Vagina (tissue), 2 donors: ENCODE data around the gene SHLD3.

Experiments
- POLR2A ChIP-seq, 2 donors: fragments of 450-650 bp; IDR thresholded peaks; one replicate each; pipeline ENCODE4 v1.6.1; 2017; ENCODE audit warnings: antibody characterized with exemption in 2 of 2, mild to moderate bottlenecking in 2 of 2, moderate library complexity in 2 of 2
- POLR2AphosphoS5 ChIP-seq, 2 donors: sonication (generic); formaldehyde crosslinking; IDR thresholded peaks; one replicate each; pipeline ENCODE4 v1.9.0; 2017; ENCODE audit warnings: antibody characterized with exemption in 2 of 2, mild to moderate bottlenecking in 2 of 2, low read depth in 1 of 2; ENCODE audit not compliant: insufficient read depth in 1 of 2
- TF ChIP-seq, protein P1 (sequence below), 3 experiments: fragments of 450-650 bp in 2 of 3; fragments of 200-600 bp in 1 of 3; sonication (generic) in 1 of 3; IDR thresholded peaks; one replicate each; pipeline ENCODE4 v1.5.1; 2017 to 2019; ENCODE audit warnings: antibody characterized with exemption in 3 of 3, mild to moderate bottlenecking in 2 of 3, moderate library complexity in 2 of 3

DNA sequence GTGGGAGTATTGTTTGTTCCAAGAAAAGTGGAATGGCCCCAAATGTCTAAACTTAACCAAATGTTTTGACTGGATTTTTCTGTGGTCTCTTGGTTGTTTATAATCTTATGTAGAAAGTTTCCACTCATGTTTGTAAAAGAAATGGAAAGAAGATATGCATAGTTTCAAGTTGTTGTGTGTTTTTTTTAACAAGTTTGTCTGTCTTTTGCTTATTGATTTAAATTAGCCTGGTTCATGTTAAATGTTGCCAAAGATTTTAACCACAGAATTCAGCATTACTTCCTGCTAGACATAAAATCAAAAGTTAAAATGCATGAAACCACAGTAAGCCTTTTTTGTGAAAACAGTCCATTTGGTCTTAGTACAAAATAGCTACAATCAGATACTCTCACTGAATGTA lies 47.7 kb upstream of the SHLD3 start:
- TF ChIP-seq, protein P1, sequence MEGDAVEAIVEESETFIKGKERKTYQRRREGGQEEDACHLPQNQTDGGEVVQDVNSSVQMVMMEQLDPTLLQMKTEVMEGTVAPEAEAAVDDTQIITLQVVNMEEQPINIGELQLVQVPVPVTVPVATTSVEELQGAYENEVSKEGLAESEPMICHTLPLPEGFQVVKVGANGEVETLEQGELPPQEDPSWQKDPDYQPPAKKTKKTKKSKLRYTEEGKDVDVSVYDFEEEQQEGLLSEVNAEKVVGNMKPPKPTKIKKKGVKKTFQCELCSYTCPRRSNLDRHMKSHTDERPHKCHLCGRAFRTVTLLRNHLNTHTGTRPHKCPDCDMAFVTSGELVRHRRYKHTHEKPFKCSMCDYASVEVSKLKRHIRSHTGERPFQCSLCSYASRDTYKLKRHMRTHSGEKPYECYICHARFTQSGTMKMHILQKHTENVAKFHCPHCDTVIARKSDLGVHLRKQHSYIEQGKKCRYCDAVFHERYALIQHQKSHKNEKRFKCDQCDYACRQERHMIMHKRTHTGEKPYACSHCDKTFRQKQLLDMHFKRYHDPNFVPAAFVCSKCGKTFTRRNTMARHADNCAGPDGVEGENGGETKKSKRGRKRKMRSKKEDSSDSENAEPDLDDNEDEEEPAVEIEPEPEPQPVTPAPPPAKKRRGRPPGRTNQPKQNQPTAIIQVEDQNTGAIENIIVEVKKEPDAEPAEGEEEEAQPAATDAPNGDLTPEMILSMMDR (IDR thresholded peaks at IDR 0.05) = no peak
- no peak for TF ChIP-seq POLR2A (IDR thresholded peaks at IDR 0.05)
- no peak for TF ChIP-seq POLR2AphosphoS5 (IDR thresholded peaks at IDR 0.05; ENCODE audit: insufficient read depth in 1 of 2, low read depth in 1 of 2)
